OCI-LY1 (cell line): Measurements from ENCODE around the gene BCAR3.

Experiments used
- H2AFZ ChIP-seq: fragments of 200-600 bp; sonication (generic), shearing (Covaris generic); 2 replicates; pipeline ENCODE4 v1.6.0; 2014; ENCODE audit warnings: antibody characterized with exemption, mild to moderate bottlenecking, low read length
- H3F3A ChIP-seq: fragments of 200-600 bp; sonication (generic), shearing (Covaris generic); 2 replicates; pipeline ENCODE4 v1.6.0; 2014; ENCODE audit warnings: mild to moderate bottlenecking, antibody characterized with exemption, low read length, moderate library complexity; ENCODE audit not compliant: insufficient read depth
- H3K27ac ChIP-seq: fragments of 200-600 bp; sonication (generic); 2 replicates; pipeline ENCODE4 v1.5.1; 2014; ENCODE audit warnings: low read length, mixed run types, mild to moderate bottlenecking, low read depth; ENCODE audit not compliant: poor library complexity, severe bottlenecking
- H3K27me3 ChIP-seq: fragments of 200-600 bp; sonication (generic); 2 replicates; pipeline ENCODE4 v1.6.0; 2014; ENCODE audit warnings: antibody characterized with exemption, mild to moderate bottlenecking, low read length, moderate library complexity; ENCODE audit not compliant: insufficient read depth
- H3K36me3 ChIP-seq: fragments of 200-600 bp; sonication (generic); 2 replicates; pipeline ENCODE4 v1.6.1; 2014; ENCODE audit warnings: mild to moderate bottlenecking, antibody characterized with exemption, low read length, moderate library complexity, mixed read lengths; ENCODE audit not compliant: insufficient read depth
- H3K4me1 ChIP-seq: fragments of 200-600 bp; sonication (generic); 2 replicates; pipeline ENCODE4 v1.5.1; 2014; ENCODE audit warnings: mild to moderate bottlenecking, low read length, moderate library complexity; ENCODE audit not compliant: insufficient read depth, severe bottlenecking
- H3K4me2 ChIP-seq: fragments of 200-600 bp; sonication (generic), shearing (Covaris generic); 2 replicates; pipeline ENCODE4 v1.6.1; 2014; ENCODE audit warnings: low read length
- H3K4me3 ChIP-seq: fragments of 200-600 bp; sonication (generic); 2 replicates; pipeline ENCODE4 v1.5.1; 2014; ENCODE audit warnings: low read length, low read depth, mild to moderate bottlenecking, mixed read lengths; ENCODE audit not compliant: poor library complexity, severe bottlenecking
- H3K79me2 ChIP-seq: fragments of 200-600 bp; shearing (Covaris generic); 2 replicates; pipeline ENCODE4 v1.6.1; 2016; ENCODE audit warnings: mixed run types, low read length, mixed read lengths; ENCODE audit not compliant: insufficient read depth
- H3K9ac ChIP-seq: fragments of 200-600 bp; sonication (generic), shearing (Covaris generic); 2 replicates; pipeline ENCODE4 v1.6.1; 2014; ENCODE audit warnings: mild to moderate bottlenecking, low read length, mixed read lengths
- H3K9me2 ChIP-seq: fragments of 200-600 bp; sonication (generic), shearing (Covaris generic); 2 replicates; pipeline ENCODE4 v1.6.1; 2014; ENCODE audit warnings: low read depth, mild to moderate bottlenecking, low read length, mixed read lengths
- H3K9me3 ChIP-seq: fragments of 200-600 bp; shearing (Covaris generic); 2 replicates; pipeline ENCODE4 v1.6.1; 2014; ENCODE audit warnings: low read length, mixed read lengths
- H4K20me1 ChIP-seq: fragments of 200-600 bp; sonication (generic), shearing (Covaris generic); 2 replicates; pipeline ENCODE4 v1.6.0; 2016; ENCODE audit warnings: mild to moderate bottlenecking, low read length; ENCODE audit not compliant: insufficient read depth
- CTCF ChIP-seq: fragments of 200-600 bp; sonication (generic), shearing (Covaris generic); IDR thresholded peaks from 2 replicates; pipeline ENCODE4 v1.5.1; 2017; ENCODE audit warnings: mild to moderate bottlenecking, antibody characterized with exemption, low read length, moderate library complexity, mixed read lengths
- EZH2 ChIP-seq: fragments of 200-600 bp; sonication (generic), shearing (Covaris generic); IDR thresholded peaks from 2 replicates; pipeline ENCODE4 v1.8.0; 2017; ENCODE audit warnings: borderline replicate concordance, mixed run types, mild to moderate bottlenecking, antibody characterized with exemption, low read length, moderate library complexity, mixed read lengths

Gene BCAR3

GRCh38 chr1:93703643-93704042, 22.0 kb upstream of the BCAR3 start:
- Histone ChIP-seq H4K20me1 (no peaks in the 10 kb centered on the region), H3K9me2 (no peaks in the 10 kb centered on the region), H3K4me1 (no peaks in the 10 kb centered on the region), H3K27me3 (no peaks in the 10 kb centered on the region; the same call in 1 of the 2 replicates), H3K79me2 (no peaks in the 10 kb centered on the region), H3F3A (no peaks in the 10 kb centered on the region), H3K9ac (no peak overlapping the region), H3K36me3 (no peaks in the 10 kb centered on the region), H3K4me3 (no peak overlapping the region), H3K9me3 (no peaks in the 10 kb centered on the region), H3K4me2 (no peak overlapping the region), H3K27ac (no peak overlapping the region), H2AFZ (no peak overlapping the region)
- TF ChIP-seq EZH2: no peak
- no peak for TF ChIP-seq CTCF

- Histone ChIP-seq H3K36me3 (no peaks in the 10 kb centered on the region), H3K4me1 (no peaks in the 10 kb centered on the region), H3K27ac (no peak overlapping the region), H3K9ac (no peak overlapping the region), H3K79me2 (no peaks in the 10 kb centered on the region), H2AFZ (no peak overlapping the region), H3K4me3 (no peak overlapping the region), H3K27me3 (no peaks in the 10 kb centered on the region; the same call in 1 of the 2 replicates), H3F3A (no peaks in the 10 kb centered on the region), H3K9me2 (no peaks in the 10 kb centered on the region), H4K20me1 (no peaks in the 10 kb centered on the region), H3K9me3 (no peaks in the 10 kb centered on the region), H3K4me2 (no peak overlapping the region)
- TF ChIP-seq CTCF: no peak
- no peak for TF ChIP-seq EZH2
These were observed 21.2 kb upstream of the BCAR3 start for GRCh38 chr1:93702828-93703183.

GRCh38 chr1:93702111-93702827, 20.6 kb upstream of the BCAR3 start:
- H3K27ac ChIP-seq: no peak overlapping the region
- H3F3A ChIP-seq: no peaks in the 10 kb centered on the region
- H3K79me2 ChIP-seq: no peaks in the 10 kb centered on the region
- no peak overlapping the region for H3K4me3 ChIP-seq
- no peak overlapping the region for H2AFZ ChIP-seq
- no peaks in the 10 kb centered on the region for H3K9me2 ChIP-seq
- TF ChIP-seq CTCF (no peak), EZH2 (no peak)
- H3K36me3 ChIP-seq: no peaks in the 10 kb centered on the region
- no peak overlapping the region for H3K4me2 ChIP-seq
- H3K9ac ChIP-seq: no peak overlapping the region
- H3K4me1 ChIP-seq: no peaks in the 10 kb centered on the region
- H4K20me1 ChIP-seq: no peaks in the 10 kb centered on the region
- H3K27me3 ChIP-seq: no peaks in the 10 kb centered on the region; the same call in 1 of the 2 replicates
- H3K9me3 ChIP-seq: no peaks in the 10 kb centered on the region
